Neural progenitor cell (in vitro differentiated cells): ENCODE results near the gene KIFC3. TPM values are rescaled to one million over a fixed set of nuclear protein-coding genes. Genes with fewer than 3 reads are reported as not detected.

Experiments used
- DNase-seq: peaks from one replicate; pipeline ENCODE4 v3.0.0-alpha.2; 2016; ENCODE audit warnings: low spot score
- H2AFZ ChIP-seq: fragments of 200-600 bp; sonication (generic); replicated peaks from 2 replicates; pipeline ENCODE4 v1.6.1; 2016; ENCODE audit warnings: antibody characterized with exemption
- H3F3A ChIP-seq: fragments of 200-600 bp; sonication (generic); 2 replicates; pipeline ENCODE4 v1.6.1; 2016; ENCODE audit warnings: antibody characterized with exemption, low read depth
- H3K27ac ChIP-seq: fragments of 200-600 bp; sonication (generic); 2 replicates; pipeline ENCODE4 v1.5.1; 2016; ENCODE audit warnings: mild to moderate bottlenecking
- H3K27me3 ChIP-seq: fragments of 200-600 bp; sonication (generic); 2 replicates; pipeline ENCODE4 v1.6.1; 2016; ENCODE audit warnings: mild to moderate bottlenecking, moderate library complexity
- H3K36me3 ChIP-seq: fragments of 200-600 bp; sonication (generic); 2 replicates; pipeline ENCODE4 v1.5.1; 2016
- H3K4me1 ChIP-seq: fragments of 200-600 bp; sonication (generic); 2 replicates; pipeline ENCODE4 v1.6.1; 2016; ENCODE audit warnings: mixed run types
- H3K4me2 ChIP-seq: fragments of 200-600 bp; sonication (generic); 2 replicates; pipeline ENCODE4 v1.6.1; 2016
- H3K4me3 ChIP-seq: fragments of 200-600 bp; sonication (generic); 2 replicates; pipeline ENCODE4 v1.5.1; 2016
- H3K79me2 ChIP-seq: fragments of 200-600 bp; sonication (generic); 2 replicates; pipeline ENCODE4 v1.6.1; 2016; ENCODE audit warnings: low read depth
- H3K9ac ChIP-seq: fragments of 200-600 bp; sonication (generic); 2 replicates; pipeline ENCODE4 v1.6.1; 2016
- H3K9me3 ChIP-seq: fragments of 200-600 bp; sonication (generic); 2 replicates; pipeline ENCODE4 v1.5.1; 2016; ENCODE audit warnings: low read depth
- H4K20me1 ChIP-seq: fragments of 200-600 bp; sonication (generic); 2 replicates; pipeline ENCODE4 v1.6.1; 2016; ENCODE audit warnings: low read depth
- H3K27ac Mint-ChIP-seq: 3 replicates; pipeline ENCODE4 v1.8.0; 2021; ENCODE audit warnings: mixed read lengths
- H3K27me3 Mint-ChIP-seq: 2 replicates; pipeline ENCODE4 v1.8.0; 2022; ENCODE audit warnings: low read depth, mild to moderate bottlenecking, inconsistent platforms, moderate library complexity, mixed read lengths; ENCODE audit not compliant: insufficient read depth
- H3K36me3 Mint-ChIP-seq: 3 replicates; pipeline ENCODE4 v1.8.0; 2021; ENCODE audit warnings: mixed read lengths
- H3K4me1 Mint-ChIP-seq: 3 replicates; pipeline ENCODE4 v1.8.0; 2021; ENCODE audit warnings: mixed read lengths
- H3K4me3 Mint-ChIP-seq: 3 replicates; pipeline ENCODE4 v1.8.0; 2021; ENCODE audit warnings: mild to moderate bottlenecking, moderate library complexity, mixed read lengths
- H3K9me3 Mint-ChIP-seq: 3 replicates; pipeline ENCODE4 v1.8.0; 2020; ENCODE audit warnings: mixed read lengths
- EZH2 ChIP-seq: fragments of 200-600 bp; sonication (generic); IDR thresholded peaks from 2 replicates; pipeline ENCODE4 v1.6.1; 2017; ENCODE audit warnings: antibody characterized with exemption, mild to moderate bottlenecking, moderate library complexity
- EZH2phosphoT487 ChIP-seq: fragments of 200-600 bp; sonication (generic); IDR thresholded peaks from 2 replicates; pipeline ENCODE4 v1.6.1; 2017; ENCODE audit warnings: antibody characterized with exemption
- total RNA-seq: library from RNA; depleted of rRNA; stranded (reverse); fragments of >200 nt; gene quantifications from 2 replicates; pipeline ENCODE4 v1.2.3, GENCODE V29; 2015; ENCODE audit warnings: low replicate concordance
- TF ChIP-seq, protein P1 (sequence below): fragments of 200-600 bp; sonication (generic); IDR thresholded peaks from 2 replicates; pipeline ENCODE4 v1.5.1; 2017; ENCODE audit warnings: antibody characterized with exemption, mild to moderate bottlenecking

Gene KIFC3
- total RNA-seq, 1 donor from 2014 or later = 0.28 TPM

DNA sequence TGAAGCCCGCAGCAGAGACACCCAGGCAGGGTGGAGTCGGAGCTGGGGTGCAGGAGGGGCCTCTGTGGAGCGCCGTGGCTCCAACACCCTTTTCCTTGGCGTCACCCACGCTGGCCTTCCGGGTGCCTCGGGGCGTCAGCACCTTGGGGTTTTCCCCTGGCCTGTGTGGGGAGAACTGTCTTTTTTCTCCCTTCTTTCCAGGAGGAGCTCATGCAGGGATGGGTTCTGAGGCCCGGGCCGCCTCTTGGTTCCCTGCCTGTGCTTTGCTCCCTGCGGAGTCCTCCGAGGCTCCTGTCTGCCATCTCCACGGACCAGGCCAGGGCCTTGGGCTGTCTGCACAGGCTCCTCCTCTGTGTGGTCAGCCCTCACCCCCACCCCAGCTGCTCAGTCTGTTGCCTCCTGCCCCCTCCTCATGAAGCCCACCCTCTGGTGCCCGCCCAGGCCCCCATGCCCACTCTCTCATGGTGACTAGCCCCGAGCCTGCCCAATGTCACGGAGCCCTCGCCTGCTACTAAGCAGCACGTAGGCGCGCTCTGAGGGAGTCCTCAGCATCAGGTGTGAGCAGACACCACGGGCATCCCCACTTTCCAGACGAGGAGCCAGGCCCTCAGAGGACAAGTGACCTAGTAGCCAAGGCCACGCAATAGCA lies 61.7 kb downstream of the KIFC3 start:
- H3K4me3 ChIP-seq = no peak overlapping the region
- Mint-ChIP-seq H3K36me3 (peaks cover under 1% of the 10 kb centered on the region), H3K4me1 (peaks cover 18% of the 10 kb centered on the region), H3K4me3 (no peak overlapping the region), H3K9me3 (no peaks in the 10 kb centered on the region), H3K27ac (no peak overlapping the region), H3K27me3 (no peaks in the 10 kb centered on the region)
- no peaks in the 10 kb centered on the region for H3F3A ChIP-seq
- no peak overlapping the region for H3K9ac ChIP-seq
- H3K36me3 ChIP-seq = no peaks in the 10 kb centered on the region
- H3K9me3 ChIP-seq = no peaks in the 10 kb centered on the region
- H3K4me1 ChIP-seq = no peaks in the 10 kb centered on the region
- no peaks in the 10 kb centered on the region for H3K79me2 ChIP-seq
- H4K20me1 ChIP-seq = no peaks in the 10 kb centered on the region
- H3K27ac ChIP-seq = no peak overlapping the region
- no peak overlapping the region for H3K4me2 ChIP-seq
- H3K27me3 ChIP-seq = no peaks in the 10 kb centered on the region
- TF ChIP-seq, protein P1, sequence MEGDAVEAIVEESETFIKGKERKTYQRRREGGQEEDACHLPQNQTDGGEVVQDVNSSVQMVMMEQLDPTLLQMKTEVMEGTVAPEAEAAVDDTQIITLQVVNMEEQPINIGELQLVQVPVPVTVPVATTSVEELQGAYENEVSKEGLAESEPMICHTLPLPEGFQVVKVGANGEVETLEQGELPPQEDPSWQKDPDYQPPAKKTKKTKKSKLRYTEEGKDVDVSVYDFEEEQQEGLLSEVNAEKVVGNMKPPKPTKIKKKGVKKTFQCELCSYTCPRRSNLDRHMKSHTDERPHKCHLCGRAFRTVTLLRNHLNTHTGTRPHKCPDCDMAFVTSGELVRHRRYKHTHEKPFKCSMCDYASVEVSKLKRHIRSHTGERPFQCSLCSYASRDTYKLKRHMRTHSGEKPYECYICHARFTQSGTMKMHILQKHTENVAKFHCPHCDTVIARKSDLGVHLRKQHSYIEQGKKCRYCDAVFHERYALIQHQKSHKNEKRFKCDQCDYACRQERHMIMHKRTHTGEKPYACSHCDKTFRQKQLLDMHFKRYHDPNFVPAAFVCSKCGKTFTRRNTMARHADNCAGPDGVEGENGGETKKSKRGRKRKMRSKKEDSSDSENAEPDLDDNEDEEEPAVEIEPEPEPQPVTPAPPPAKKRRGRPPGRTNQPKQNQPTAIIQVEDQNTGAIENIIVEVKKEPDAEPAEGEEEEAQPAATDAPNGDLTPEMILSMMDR = no peak
- TF ChIP-seq EZH2phosphoT487 = no peak
- TF ChIP-seq EZH2 = no peak
- no peak overlapping the region for H2AFZ ChIP-seq
- no peak for DNase-seq

DNA sequence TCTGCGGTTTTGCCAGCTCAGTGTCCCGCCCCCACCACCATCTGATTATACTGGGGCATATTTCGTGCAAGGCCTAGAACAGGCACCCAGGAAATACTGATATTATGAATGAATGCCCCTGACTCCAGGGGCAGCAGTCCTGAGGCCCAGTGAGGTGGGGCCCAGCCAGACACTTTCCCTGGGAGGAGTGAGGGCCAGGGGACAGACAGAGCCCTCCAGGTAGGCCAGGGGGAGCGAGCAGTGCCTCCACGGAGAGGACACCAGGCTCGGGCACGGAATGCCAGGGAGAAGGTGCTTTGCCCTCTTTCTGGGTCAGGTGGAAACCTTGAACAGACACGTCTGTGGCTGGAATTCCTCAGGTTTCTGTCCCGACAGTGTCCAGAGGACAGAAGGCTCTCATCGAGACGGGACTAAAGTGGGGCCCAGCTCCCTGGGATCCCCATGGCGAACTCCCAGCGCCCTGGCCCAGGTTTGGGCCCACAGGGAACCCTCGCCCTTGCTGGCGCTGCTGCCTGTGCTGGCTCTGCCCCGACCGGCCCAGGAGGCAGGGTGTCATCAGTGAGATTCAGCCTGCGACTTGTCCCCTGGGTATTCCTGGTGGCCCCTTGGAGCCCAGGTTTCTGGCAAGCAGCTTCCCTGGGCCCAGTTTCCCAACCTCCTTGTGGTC lies 62.4 kb downstream of the KIFC3 start:
- no peak overlapping the region for H3K4me3 Mint-ChIP-seq
- H3K36me3 ChIP-seq = no peaks in the 10 kb centered on the region
- DNase-seq = no peak
- peaks cover 22% of the 10 kb centered on the region for H3K4me1 Mint-ChIP-seq
- H3K9me3 Mint-ChIP-seq = no peaks in the 10 kb centered on the region
- H3F3A ChIP-seq = no peaks in the 10 kb centered on the region
- H3K9ac ChIP-seq = no peak overlapping the region
- H3K27me3 ChIP-seq = no peaks in the 10 kb centered on the region
- H3K79me2 ChIP-seq = no peaks in the 10 kb centered on the region
- H3K4me2 ChIP-seq = no peak overlapping the region
- no peaks in the 10 kb centered on the region for H4K20me1 ChIP-seq
- H3K9me3 ChIP-seq = no peaks in the 10 kb centered on the region
- no peaks in the 10 kb centered on the region for H3K4me1 ChIP-seq
- H3K27me3 Mint-ChIP-seq = no peaks in the 10 kb centered on the region
- H3K27ac ChIP-seq = no peak overlapping the region
- H3K36me3 Mint-ChIP-seq = no peaks in the 10 kb centered on the region
- TF ChIP-seq EZH2 (no peak), EZH2phosphoT487 (no peak)
- TF ChIP-seq, protein P1 = no peak
- no peak overlapping the region for H3K27ac Mint-ChIP-seq
- H3K4me3 ChIP-seq = no peak overlapping the region
- no peak overlapping the region for H2AFZ ChIP-seq

DNA sequence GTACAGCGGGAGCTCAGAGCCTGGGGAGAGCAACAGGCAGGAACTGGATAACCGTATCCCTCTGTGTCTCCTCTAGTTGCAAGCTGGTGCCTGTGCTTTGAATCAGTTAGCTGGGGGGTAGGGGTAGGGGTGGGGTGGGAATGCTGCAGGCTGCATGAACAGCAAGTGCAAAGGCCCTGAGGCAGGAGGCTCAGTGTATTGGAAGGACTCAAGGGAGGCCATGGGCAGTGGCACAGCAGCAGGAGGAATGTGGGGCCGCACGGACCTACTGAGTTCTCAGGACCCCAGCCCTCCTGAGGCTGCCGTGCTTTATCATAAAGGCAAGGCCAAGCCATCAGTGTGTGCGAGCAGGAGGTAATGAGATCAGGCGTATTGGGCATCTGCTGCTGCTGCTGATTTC lies 63.4 kb downstream of the KIFC3 start:
- no peaks in the 10 kb centered on the region for H3K27me3 Mint-ChIP-seq
- H3K4me3 Mint-ChIP-seq = no peak overlapping the region

More for the DNA sequence above, 63.4 kb downstream of the KIFC3 start:
- H3K36me3 Mint-ChIP-seq = no peaks in the 10 kb centered on the region
- Histone ChIP-seq H3K9me3 (no peaks in the 10 kb centered on the region), H4K20me1 (no peaks in the 10 kb centered on the region), H3F3A (no peaks in the 10 kb centered on the region), H3K79me2 (peaks cover 6% of the 10 kb centered on the region), H2AFZ (no peak overlapping the region), H3K4me1 (peaks cover 5% of the 10 kb centered on the region), H3K36me3 (no peaks in the 10 kb centered on the region), H3K4me2 (no peak overlapping the region), H3K27me3 (no peaks in the 10 kb centered on the region), H3K4me3 (no peak overlapping the region), H3K27ac (no peak overlapping the region), H3K9ac (no peak overlapping the region)
- no peak for DNase-seq
- H3K27ac Mint-ChIP-seq = no peak overlapping the region
- H3K4me1 Mint-ChIP-seq = peaks cover 22% of the 10 kb centered on the region
- no peaks in the 10 kb centered on the region for H3K9me3 Mint-ChIP-seq
- TF ChIP-seq EZH2 = no peak
- TF ChIP-seq EZH2phosphoT487 = no peak
- TF ChIP-seq, protein P1 = no peak
